Measurements from ENCODE around the gene RND1.
A peak's percentile ranks its signal among the peaks of the same experiment; 100 is the strongest.
"Not testable (repeated sequence)": the region's sequence is repeated elsewhere in the genome, so short reads cannot be mapped to it uniquely, and the experiment has no call there.

RND1 gene

GRCh38 chr12:48883305-48884161 is 17.9 kb upstream of the RND1 start:
- no peaks in the 10 kb centered on the region for H3K27me3 ChIP-seq (ENCODE audit: control insufficient read depth, insufficient read depth, low read length)
- H3K36me3 ChIP-seq (ENCODE audit: control insufficient read depth, low read depth, low read length): no peaks in the 10 kb centered on the region
- H3K4me3 ChIP-seq (ENCODE audit: low read length): peak overlapping the region; percentile 28
- peak overlapping the region; percentile 38 for H3K27ac ChIP-seq (ENCODE audit: low read length)
- no peaks in the 10 kb centered on the region for H3K9me3 ChIP-seq (ENCODE audit: control insufficient read depth, low read depth, low read length)
- peak overlapping the region; percentile 62 for H3K9ac ChIP-seq (ENCODE audit: low read length)
- H3K4me1 ChIP-seq (ENCODE audit: control insufficient read depth, low read depth, low read length): peaks cover 28% of the 10 kb centered on the region

DNA sequence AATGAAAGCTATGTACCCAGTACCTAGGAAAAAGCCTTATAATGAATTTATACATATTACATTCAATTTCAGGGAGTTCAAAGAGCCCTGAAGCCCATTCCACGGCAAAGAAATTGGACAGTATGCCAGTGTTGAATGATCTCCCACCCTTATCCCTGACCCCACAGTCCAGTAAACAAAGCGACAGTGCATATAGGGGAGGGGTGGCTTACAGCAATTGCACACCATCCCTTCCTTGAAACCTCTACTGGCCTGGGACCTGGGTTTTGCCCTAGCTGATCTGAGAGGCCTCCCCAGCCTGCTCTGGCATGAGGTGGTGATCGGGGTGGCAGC is 17.3 kb upstream of the RND1 start:
- H3K27me3 ChIP-seq (ENCODE audit: control insufficient read depth, insufficient read depth, low read length): no peaks in the 10 kb centered on the region
- peak overlapping the region; percentile 62 for H3K9ac ChIP-seq (ENCODE audit: low read length)
- H3K4me3 ChIP-seq (ENCODE audit: low read length): peak overlapping the region; percentile 28
- H3K4me1 ChIP-seq (ENCODE audit: control insufficient read depth, low read depth, low read length): peaks cover 28% of the 10 kb centered on the region
- no peaks in the 10 kb centered on the region for H3K36me3 ChIP-seq (ENCODE audit: control insufficient read depth, low read depth, low read length)
- H3K27ac ChIP-seq (ENCODE audit: low read length): peak overlapping the region; percentile 38
- no peaks in the 10 kb centered on the region for H3K9me3 ChIP-seq (ENCODE audit: control insufficient read depth, low read depth, low read length)

DNA sequence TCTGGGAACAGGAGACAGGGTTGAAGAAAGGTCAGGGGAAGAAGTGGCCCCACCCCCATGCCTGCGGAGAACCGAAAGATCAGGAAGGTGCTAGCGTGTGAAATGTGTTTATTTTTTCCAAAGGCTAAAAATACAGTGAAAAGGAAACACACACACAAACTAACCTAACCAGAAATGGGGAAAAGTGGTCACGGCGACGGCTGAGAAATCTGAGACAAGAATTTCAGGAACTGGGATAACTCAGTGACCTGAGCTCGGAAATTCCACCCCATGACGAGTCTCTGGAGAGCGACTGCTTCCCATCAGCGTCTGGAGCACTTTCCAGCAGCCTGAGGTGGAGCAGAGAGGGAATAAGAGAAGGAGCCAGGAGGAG is 16.6 kb upstream of the RND1 start:
- Histone ChIP-seq H3K9me3 (ENCODE audit: control insufficient read depth, low read depth, low read length) (no peaks in the 10 kb centered on the region), H3K27ac (ENCODE audit: low read length) (no peak overlapping the region), H3K36me3 (ENCODE audit: control insufficient read depth, low read depth, low read length) (no peaks in the 10 kb centered on the region), H3K4me1 (ENCODE audit: control insufficient read depth, low read depth, low read length) (peaks cover 28% of the 10 kb centered on the region), H3K27me3 (ENCODE audit: control insufficient read depth, insufficient read depth, low read length) (no peaks in the 10 kb centered on the region), H3K9ac (ENCODE audit: low read length) (peak overlapping the region; percentile 43), H3K4me3 (ENCODE audit: low read length) (peak overlapping the region; percentile 42)

DNA sequence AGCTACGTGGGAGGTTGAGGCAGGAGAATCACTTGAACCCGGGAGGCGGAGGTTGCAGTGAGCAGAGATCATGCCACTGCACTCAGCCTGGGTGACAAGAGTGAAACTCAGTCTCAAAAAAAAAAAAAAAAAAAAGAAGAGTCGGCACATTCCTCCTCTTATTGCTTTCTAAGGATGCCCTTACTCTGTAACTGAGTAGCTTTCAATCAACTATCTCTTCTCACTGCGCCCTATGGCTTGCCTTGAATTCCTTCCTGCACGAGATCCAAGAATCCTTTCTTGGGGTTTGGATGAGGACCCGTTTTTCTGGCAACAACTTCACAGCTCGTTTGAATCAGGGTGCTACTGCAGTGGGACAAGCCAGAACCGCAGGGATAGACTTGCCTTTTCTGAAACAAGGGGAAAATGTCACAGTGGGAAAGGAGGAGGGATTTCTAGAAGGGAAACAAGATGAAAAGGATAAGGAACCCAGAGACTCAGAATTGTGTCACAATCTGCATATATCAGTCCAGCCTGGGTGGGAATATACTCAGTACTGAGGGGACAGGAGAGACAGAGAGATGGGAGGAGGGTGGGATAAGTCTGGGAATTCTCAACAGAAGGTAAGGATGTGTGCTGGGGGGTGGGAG is 16.1 kb upstream of the RND1 start:
- Histone ChIP-seq H3K9me3 (ENCODE audit: control insufficient read depth, low read depth, low read length) (no peaks in the 10 kb centered on the region), H3K27ac (ENCODE audit: low read length) (no peak overlapping the region), H3K4me3 (ENCODE audit: low read length) (peak overlapping the region; percentile 42), H3K4me1 (ENCODE audit: control insufficient read depth, low read depth, low read length) (peaks cover 28% of the 10 kb centered on the region), H3K27me3 (ENCODE audit: control insufficient read depth, insufficient read depth, low read length) (no peaks in the 10 kb centered on the region), H3K9ac (ENCODE audit: low read length) (peak overlapping the region; percentile 43), H3K36me3 (ENCODE audit: control insufficient read depth, low read depth, low read length) (no peaks in the 10 kb centered on the region)

DNA sequence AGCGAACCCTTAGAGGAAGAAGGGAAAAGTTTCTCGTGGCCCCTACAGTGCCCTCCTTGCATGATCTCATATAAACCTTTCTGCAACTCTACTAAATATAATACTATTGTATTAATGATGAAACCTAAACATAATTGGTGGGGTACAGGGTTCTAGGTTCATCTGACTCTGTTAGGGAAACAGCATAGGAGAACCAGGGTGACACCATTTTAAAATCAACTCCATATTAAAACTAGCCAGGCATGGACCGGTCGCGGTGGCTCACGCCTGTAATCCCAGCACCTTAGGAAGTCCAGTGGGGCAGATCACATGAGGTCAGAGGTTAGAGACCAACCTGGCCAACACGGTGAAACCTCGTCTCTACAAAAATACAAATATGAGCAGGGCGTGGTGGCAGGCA is 15.0 kb upstream of the RND1 start:
- H3K36me3 ChIP-seq (ENCODE audit: control insufficient read depth, low read depth, low read length): no peaks in the 10 kb centered on the region

GRCh38 chr12:48878548-48878947 is 12.9 kb upstream of the RND1 start:
- Histone ChIP-seq H3K9me3 (ENCODE audit: control insufficient read depth, low read depth, low read length) (no peaks in the 10 kb centered on the region), H3K27ac (ENCODE audit: low read length) (no peak overlapping the region), H3K4me1 (ENCODE audit: control insufficient read depth, low read depth, low read length) (peaks cover 19% of the 10 kb centered on the region), H3K36me3 (ENCODE audit: control insufficient read depth, low read depth, low read length) (no peaks in the 10 kb centered on the region), H3K9ac (ENCODE audit: low read length) (no peak overlapping the region), H3K4me3 (ENCODE audit: low read length) (no peak overlapping the region), H3K27me3 (ENCODE audit: control insufficient read depth, insufficient read depth, low read length) (no peaks in the 10 kb centered on the region)

More for the DNA sequence above, 15.0 kb upstream of the RND1 start:
- Histone ChIP-seq H3K9ac (ENCODE audit: low read length) (no peak overlapping the region), H3K27me3 (ENCODE audit: control insufficient read depth, insufficient read depth, low read length) (no peaks in the 10 kb centered on the region), H3K4me3 (ENCODE audit: low read length) (no peak overlapping the region), H3K27ac (ENCODE audit: low read length) (no peak overlapping the region), H3K9me3 (ENCODE audit: control insufficient read depth, low read depth, low read length) (no peaks in the 10 kb centered on the region), H3K4me1 (ENCODE audit: control insufficient read depth, low read depth, low read length) (peaks cover 28% of the 10 kb centered on the region)

GRCh38 chr12:48875944-48876515 is 10.4 kb upstream of the RND1 start:
- Histone ChIP-seq H3K27ac (ENCODE audit: low read length) (no peak overlapping the region), H3K27me3 (ENCODE audit: control insufficient read depth, insufficient read depth, low read length) (no peaks in the 10 kb centered on the region), H3K4me3 (ENCODE audit: low read length) (no peak overlapping the region), H3K9ac (ENCODE audit: low read length) (no peak overlapping the region), H3K4me1 (ENCODE audit: control insufficient read depth, low read depth, low read length) (no peaks in the 10 kb centered on the region), H3K36me3 (ENCODE audit: control insufficient read depth, low read depth, low read length) (no peaks in the 10 kb centered on the region), H3K9me3 (ENCODE audit: control insufficient read depth, low read depth, low read length) (no peaks in the 10 kb centered on the region)

DNA sequence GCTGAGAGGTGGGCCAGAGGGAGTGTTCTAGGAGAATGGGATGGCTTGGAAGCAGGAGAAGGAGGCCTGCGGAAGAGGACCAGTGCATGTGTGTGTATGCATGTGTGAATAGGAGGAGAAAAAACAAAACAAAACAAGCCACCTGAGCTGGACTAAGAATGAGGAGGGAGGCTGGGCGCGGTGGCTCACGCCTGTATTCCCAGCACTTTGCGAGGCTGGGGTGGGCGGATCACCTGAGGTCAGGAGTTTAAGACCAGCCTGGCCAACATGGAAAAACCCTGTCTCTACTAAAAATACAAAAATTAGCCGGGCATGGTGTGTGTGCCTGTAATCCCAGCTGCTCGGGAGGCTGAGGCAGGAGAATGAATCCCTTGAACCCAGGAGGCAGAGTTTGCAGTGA is 7.9 kb upstream of the RND1 start:
- not testable (repeated sequence) for H3K36me3 ChIP-seq (ENCODE audit: control insufficient read depth, low read depth, low read length); H3K27ac ChIP-seq (ENCODE audit: low read length); H3K9me3 ChIP-seq (ENCODE audit: control insufficient read depth, low read depth, low read length); H3K4me1 ChIP-seq (ENCODE audit: control insufficient read depth, low read depth, low read length); H3K4me3 ChIP-seq (ENCODE audit: low read length); H3K9ac ChIP-seq (ENCODE audit: low read length); H3K27me3 ChIP-seq (ENCODE audit: control insufficient read depth, insufficient read depth, low read length)

GRCh38 chr12:48873096-48873495 is 7.4 kb upstream of the RND1 start:
- H3K4me1 ChIP-seq (ENCODE audit: control insufficient read depth, low read depth, low read length): no peaks in the 10 kb centered on the region
- no peak overlapping the region for H3K4me3 ChIP-seq (ENCODE audit: low read length)
- H3K27me3 ChIP-seq (ENCODE audit: control insufficient read depth, insufficient read depth, low read length): no peaks in the 10 kb centered on the region
- no peaks in the 10 kb centered on the region for H3K9me3 ChIP-seq (ENCODE audit: control insufficient read depth, low read depth, low read length)
- H3K9ac ChIP-seq (ENCODE audit: low read length): no peak overlapping the region
- H3K27ac ChIP-seq (ENCODE audit: low read length): no peak overlapping the region
- H3K36me3 ChIP-seq (ENCODE audit: control insufficient read depth, low read depth, low read length): no peaks in the 10 kb centered on the region

DNA sequence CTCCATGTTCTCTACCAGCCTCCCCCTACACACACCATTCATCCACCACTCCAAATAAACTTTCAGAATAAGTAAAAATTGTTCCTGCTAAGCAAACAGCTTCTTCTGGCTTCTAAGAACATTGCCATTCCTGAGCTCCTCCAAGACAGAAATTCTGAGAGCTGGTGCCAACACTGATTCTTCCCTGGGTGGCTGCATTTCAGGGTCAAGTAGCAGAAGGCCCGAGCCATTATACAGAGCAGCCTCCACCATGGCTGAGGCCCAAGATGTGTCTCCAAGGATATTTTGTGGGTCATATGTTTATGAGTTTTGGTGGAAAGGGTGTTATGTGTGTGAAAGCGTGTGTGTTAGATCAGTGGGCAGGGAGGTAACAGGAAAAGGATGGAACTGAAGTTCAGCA is 3.5 kb upstream of the RND1 start:
- H3K36me3 ChIP-seq (ENCODE audit: control insufficient read depth, low read depth, low read length): peaks cover 3% of the 10 kb centered on the region
- no peaks in the 10 kb centered on the region for H3K9me3 ChIP-seq (ENCODE audit: control insufficient read depth, low read depth, low read length)
- H3K4me3 ChIP-seq (ENCODE audit: low read length): no peak overlapping the region
- no peak overlapping the region for H3K27ac ChIP-seq (ENCODE audit: low read length)
- H3K4me1 ChIP-seq (ENCODE audit: control insufficient read depth, low read depth, low read length): peaks cover 7% of the 10 kb centered on the region
- no peaks in the 10 kb centered on the region for H3K27me3 ChIP-seq (ENCODE audit: control insufficient read depth, insufficient read depth, low read length)
- no peak overlapping the region for H3K9ac ChIP-seq (ENCODE audit: low read length)

DNA sequence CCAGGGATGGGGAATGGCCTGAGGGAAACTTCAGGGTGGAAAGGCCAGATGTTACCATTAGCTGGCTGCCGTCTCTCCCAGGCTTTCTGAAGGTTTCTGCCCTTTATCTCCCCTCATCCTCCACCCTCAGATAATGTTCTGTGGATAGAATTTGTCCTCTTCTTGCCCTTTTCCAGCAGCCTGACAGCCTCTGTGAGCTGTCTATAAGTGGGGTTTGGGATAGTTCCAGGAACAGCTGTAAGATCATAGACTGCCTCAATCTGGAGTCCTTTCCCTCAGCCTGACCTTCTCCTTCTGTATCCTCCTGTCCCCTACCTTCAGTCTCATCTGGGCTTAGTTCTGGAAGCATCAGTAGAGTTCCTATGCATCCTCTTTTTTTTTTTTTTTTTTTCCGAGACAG is 2.8 kb upstream of the RND1 start:
- Histone ChIP-seq H3K4me1 (ENCODE audit: control insufficient read depth, low read depth, low read length) (peaks cover 14% of the 10 kb centered on the region), H3K36me3 (ENCODE audit: control insufficient read depth, low read depth, low read length) (peaks cover 4% of the 10 kb centered on the region), H3K9ac (ENCODE audit: low read length) (no peak overlapping the region), H3K27ac (ENCODE audit: low read length) (no peak overlapping the region), H3K27me3 (ENCODE audit: control insufficient read depth, insufficient read depth, low read length) (no peaks in the 10 kb centered on the region), H3K4me3 (ENCODE audit: low read length) (no peak overlapping the region), H3K9me3 (ENCODE audit: control insufficient read depth, low read depth, low read length) (no peaks in the 10 kb centered on the region)
